Islet of Langerhans (tissue), 1 donor: Measurements from ENCODE around the gene TSPAN18.

Experiments
- FAIRE-seq: peaks from one replicate; lab custom pipeline; 2011; peaks lifted over from hg19 to GRCh38; lab: Jason Lieb, UNC

Gene TSPAN18

DNA sequence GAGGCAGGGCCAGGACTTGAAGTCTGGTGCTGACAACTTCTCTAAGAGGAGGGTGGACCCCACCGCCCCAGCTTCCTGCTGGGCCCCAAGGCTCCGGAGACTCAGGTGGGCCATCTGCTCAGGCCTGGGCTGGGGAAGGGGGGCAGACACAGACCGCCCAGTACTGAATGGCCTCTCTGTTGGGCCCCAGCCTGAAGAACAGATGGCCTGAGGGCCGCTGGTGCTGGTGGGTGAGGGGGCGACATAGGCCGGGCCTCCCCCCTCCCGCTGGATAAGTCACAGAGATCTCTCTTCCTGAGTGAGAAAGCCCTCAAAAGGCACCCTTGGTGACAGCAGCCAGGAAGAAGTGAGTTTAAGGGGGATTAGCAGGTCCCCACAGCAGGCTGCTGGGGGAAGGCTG lies 236.4 kb downstream of the TSPAN18 start:
- no peak for FAIRE-seq

DNA sequence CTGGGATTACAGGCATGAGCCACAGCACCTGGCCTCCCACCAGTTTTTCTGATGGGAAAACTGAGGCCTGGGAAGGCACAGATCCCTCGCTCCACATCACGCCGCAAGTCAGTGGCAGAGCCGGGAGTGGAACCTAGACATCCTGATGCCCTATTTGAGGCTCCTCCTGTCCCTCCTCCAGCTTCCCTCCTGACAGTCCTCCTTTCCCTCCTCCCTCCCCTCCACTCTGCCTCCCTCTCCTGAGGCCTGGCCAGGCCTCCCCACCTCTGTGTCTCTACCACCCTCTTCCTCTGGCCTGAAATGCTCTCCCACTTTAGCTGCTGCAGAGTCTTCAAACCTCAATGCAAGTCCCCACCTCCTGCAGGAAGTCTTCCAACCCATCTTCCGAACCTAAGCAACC lies 237.2 kb downstream of the TSPAN18 start:
- no peak for FAIRE-seq

DNA sequence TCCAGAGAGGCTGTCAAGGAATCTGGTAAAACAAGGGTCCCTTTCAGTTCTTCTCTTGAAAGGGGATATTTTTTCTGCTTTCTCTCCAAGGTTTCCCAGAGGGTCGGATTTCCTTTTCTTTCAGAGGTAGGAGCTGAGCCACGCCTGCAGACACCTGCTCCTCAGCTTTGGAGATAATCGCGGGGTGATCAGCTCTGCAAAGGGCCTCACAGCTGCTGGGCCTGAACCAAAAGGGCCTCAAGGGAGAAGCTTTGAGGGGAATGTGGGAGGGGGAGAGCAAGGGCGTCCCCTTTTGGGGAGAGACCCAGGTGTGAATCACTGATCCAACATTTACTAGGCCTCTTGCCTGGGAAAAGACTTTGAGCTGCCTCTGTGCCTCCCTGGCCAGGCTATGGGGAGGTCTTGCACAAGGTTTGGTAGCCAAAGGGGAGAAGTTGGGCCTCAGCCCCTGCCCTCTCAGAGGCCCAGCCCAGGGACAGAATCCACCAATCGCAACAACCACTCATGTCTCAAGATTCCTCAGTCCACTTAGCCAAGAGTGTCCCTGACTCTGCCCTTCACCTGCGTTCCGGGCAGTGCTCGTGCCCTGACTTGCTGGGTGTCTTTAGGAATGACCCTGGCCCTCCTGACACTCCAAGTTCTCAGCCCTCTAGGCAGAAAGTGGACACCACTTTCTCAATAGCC lies 237.9 kb downstream of the TSPAN18 start:
- FAIRE-seq, result no peak

DNA sequence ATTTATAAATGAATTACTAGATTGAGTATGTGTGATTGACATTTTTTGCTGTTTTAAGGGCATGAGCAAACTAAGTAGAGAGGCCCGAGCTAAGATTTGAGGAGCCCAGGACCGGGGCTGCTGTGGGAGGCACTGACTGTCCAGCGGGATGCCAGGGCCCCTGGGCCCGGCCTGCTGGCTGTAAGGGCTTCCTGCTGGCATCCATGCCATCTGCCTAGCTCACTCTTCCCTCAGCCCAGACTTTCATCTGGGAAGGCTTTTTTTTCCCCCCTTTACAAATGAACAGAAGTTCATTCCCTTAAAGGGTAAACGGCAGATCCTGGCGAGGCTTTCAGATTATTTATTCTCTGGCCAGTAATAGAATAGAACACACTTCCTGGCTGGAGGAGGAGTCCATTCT lies 239.9 kb downstream of the TSPAN18 start:
- FAIRE-seq, result no peak

DNA sequence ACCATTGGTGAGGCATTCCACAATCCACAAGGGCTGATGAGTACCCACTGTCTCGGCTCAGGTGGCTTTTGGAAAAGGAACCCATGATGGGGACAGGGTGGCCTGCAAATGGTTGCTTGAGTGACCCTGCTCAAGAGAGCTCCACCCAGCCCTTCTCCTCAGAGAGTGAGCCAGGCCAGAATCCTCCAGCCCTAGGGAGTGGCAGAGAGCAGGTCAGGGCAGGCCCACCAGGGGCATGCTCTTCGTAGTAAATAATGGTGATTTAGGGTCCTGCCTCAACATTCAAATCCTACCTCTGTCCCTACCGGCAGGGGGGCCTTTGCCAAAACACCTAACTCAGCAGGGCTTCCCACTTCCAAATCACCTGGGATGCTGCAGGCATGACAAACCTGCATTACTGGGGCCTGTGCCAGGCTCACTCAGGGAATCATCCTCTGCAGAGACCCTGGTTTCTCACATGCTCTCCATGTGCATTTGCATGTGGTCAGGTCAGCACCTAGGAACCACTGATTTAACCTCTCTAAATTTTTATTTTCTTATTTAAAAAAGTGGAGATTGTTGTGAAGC lies 241.3 kb downstream of the TSPAN18 start:
- no peak for FAIRE-seq

DNA sequence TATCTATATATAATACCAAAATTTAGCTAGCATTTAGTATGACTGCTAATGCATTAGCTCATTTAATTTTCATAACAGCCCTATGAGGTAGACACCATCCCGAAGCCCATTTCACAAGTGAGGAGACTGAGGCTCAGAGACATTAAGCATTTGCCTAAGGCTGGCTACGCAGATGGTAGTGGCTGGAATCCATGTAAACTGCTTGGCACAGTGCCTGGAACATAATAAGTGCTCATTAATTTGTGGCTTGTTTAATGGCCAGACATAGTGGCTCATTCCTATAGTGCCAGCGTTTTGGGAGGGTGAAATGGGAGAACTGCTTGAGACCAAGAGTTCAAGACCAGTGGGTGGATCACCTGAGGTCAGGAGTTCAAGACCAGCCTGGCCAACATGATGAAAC lies 241.7 kb downstream of the TSPAN18 start:
- no peak for FAIRE-seq

DNA sequence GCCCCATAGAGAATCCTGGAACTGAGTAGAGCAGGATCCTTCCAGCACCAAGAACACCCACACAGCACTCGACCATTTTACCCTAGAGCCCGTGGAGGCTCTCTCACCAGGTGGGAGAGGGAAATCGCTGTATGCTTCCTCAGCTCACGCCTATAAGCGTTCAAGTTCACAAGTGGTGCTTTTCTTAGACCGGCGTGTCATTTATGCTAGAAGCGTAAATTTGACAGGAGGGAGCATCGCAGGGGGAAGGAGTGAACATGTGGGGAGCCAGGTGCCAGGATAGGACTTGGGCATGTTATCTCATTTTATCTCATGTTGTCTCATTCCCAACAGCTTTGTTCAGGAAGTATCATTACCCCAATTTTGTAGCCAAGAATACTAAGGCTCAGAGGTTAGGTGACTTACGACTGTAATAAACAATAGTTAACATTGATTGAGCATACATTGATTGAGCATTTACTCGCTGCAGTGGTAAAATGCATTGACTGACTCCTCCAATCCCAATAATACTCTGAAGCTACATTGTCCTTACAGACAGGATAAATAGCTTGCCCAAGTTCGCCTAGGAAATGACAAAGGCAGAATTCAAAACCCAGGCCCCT lies 243.0 kb downstream of the TSPAN18 start:
- FAIRE-seq, result no peak

DNA sequence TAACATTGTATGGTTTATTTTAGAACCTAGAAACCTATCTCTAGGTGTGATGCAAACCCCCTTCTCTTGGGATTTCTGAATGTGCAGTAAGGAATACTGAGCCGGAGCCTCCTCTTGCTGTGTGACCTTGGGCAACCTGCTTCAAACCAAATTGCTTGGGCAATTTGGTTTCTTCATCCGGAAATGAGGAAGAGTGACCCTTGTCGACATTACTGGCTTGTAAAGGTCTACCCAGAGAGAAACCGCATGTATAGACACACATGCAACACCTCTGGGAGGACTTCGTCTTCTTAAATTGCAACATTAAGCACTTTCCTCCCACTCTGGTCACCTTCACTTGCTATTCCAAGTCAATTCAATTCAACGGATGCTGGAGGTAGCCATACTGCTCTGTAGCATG lies 243.5 kb downstream of the TSPAN18 start:
- no peak for FAIRE-seq

DNA sequence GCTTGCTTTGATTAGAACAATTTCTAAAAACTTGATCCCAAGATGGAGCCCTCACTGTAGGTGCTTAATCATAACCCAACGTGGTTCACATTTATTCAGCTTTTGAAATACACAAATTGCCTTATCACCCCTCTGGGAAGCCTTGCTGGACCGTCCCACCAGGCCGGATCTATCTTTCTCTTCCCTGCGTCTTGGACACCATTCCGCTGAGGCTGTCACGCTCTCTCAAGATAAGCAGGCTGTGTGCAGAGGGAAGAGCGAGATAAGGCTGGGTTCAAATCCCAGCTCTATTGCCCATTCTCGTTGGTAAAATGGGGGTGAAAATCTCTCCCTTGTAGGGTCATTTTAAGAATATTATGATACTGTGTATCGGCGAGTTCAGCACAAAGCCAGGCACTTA lies 244.4 kb downstream of the TSPAN18 start:
- FAIRE-seq, result no peak

DNA sequence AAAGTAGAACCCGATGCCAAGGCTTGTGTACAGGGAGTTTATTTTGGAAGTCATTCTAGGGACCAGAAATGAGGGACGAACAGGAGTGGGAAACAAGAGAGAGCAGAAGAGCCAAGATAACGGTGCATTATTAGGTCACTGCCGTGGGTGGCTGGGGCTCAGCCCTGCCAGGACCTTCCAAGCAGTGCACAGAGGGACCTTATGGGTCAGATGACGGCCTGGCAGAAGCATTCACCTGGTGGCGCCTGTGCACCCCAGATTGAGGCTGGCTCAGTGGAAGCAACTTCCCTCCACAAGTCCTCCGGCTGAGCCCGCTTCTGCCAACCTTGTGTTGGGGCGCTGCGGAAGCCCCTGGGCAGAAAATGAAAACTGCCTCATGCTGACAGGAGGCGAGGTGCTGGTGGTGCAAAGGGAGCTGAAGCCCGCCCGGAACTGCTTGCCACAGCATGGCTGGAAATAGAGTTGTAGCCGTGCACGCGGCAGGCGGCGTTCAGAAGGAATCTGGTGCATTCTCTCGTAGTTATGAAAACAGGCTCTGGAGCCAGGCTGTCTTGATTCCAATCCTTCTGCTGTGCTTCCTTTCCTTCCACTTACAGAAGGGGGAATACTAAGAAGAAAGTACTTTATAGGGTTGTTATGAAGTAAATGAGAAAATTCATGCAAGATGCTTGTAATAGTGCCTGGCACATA lies 246.1 kb downstream of the TSPAN18 start:
- no peak for FAIRE-seq

DNA sequence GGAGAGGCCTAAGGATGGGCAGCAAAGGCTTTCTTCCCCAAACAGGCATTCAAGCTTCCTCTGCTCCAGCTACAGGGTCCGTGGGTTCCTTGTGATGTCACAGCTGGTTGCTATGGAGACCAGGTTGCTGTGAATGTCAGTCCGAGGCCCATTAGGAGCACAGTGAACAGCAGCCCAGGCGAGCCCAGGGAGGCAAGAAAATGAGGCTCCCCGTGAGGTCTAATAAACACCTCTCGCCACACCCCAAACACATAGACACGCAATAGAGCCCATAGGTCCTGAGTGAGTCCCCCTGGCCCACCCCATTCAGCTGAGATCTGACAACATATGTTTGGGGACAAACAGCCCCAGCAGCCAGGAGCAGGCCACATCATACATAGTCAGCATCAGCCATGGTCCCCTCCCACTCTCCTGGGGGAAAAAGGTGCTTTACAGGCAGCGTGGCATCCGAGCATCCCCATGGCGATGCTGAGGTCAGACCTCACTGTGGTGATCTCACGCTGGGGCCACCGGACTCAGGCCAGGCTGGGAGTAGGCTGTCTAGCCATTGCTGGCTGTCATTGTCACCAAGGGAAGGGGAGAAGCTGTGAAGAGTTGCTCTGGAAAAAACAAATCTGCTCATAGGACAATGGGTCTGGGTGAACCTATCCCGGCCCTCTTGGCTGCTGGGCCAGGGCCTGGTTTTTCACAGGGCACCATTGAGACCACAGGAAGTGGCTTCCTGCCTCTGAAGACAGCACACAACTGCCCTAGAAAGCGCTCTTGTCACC lies 247.1 kb downstream of the TSPAN18 start:
- FAIRE-seq, result no peak

DNA sequence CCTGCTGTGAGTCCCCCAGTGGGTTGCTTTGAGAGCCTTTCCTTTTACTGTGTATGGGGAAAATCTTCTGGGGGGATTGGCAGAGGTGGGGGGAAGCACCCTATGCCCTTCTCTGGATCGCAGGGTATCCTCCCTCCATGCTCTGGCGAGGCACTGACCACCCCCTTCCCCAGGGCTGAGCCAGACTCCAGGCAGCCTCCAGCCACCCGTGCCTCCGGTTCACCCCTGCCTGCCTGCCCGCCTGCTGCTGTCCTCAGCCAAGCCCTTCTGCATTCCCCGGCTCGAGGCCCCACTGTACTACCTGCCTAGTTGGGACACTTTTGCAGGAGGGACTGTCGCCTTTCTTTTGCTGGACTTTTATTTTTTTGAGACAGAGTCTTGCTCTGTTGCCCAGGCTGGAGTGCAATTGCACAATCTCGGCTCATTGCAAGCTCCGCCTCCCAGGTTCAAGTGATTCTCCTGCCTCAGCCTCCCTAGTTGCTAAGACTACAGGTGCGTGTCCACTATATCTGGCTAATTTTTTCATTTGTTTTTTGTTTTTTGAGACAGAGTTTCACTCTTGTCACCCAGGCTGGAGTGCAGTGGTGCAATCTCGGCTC lies 247.7 kb downstream of the TSPAN18 start:
- no peak for FAIRE-seq

DNA sequence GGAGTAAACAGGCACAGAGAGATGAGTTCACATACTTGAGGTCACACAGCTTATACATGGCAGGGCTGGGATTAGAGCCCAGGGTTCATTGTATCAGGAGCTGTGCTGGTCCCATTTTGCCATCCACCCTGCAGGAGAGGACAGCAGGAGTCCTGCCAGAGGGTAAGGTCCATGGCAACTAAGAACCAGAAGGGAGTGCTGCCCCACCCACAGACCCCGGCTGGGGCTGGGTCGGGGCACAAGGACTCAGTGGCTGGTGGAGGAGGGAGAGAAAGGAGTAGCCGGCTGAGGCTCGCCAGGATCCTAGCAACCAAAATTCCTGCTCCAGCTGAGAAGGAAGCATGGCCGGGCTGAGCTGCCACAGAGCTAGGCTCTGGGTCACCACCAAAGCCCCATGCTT lies 249.8 kb downstream of the TSPAN18 start:
- FAIRE-seq, result no peak

DNA sequence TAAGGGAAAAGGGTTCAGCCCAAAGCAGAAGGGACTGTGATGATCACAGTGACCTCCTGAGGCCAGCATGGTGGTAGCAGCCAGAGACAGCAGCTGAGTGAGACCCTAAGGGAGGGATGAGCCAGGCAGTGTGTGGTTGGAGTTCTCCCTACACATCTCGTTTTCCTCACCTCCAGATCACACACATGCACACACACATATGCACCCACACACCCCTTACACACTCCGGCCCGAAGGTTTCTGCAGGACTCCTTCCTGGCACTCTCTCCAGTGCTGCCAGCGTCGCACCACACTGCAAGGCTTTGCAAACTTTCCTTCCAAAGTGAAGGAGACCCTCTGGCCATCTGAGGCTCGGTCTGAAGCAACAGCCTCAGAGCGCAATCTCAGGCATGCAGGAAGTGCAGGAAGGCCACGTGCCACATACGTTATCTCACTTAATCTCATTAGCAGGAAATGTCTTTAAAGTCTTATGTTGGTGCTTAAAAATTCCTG lies 250.8 kb downstream of the TSPAN18 start:
- no peak for FAIRE-seq

DNA sequence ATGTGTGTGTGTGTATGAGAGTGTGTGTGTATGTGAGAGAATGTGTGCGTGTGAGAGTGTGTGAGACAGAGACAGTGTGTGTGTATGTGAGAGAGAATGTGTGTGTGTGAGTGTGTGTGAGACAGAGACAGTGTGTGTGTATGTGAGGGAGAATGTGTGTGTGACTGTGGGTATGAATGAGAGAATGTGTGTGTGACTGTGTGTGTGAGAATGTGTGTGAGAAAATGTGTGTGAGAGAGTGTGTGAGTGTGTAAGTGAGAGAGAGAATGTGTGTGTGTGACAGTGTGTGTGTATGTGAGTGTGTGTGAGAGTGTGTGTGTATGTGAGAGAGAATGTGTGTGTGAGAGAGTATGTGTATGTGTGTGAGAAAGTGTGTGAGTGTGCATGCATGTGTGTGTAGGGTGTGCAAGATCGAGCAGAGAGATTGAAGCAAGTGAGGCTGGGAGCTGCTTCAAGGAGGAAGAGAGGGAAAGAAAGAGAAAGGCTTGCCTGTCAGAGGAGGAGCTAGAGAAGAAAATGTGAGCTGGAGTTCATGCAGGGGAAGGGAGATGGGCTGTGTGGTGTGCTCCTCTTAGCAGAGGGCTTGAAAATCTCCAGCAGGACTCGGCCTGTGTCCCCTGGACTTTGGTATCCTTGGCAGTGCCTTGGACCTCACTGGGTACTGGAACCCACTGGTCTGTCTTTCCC lies 251.7 kb downstream of the TSPAN18 start:
- FAIRE-seq, result no peak

DNA sequence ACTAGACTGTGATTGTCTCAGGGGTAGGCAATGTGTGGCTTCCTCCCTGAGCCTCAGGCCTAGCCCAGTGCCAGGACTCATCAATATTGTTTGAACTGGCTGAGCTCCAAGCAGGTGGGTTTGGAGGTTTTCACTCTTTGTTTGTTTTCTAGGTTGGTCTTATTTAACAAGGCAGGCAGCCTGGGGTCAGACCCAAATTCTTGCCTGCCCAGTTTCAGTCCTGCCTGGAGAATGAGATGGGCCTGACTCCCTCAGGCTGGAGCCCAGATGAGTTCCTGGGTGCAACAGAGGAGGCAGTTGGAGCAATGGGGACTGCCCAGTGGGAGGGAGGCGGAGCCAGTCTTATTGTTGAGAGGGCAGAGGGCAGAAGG lies 252.2 kb downstream of the TSPAN18 start:
- no peak for FAIRE-seq

DNA sequence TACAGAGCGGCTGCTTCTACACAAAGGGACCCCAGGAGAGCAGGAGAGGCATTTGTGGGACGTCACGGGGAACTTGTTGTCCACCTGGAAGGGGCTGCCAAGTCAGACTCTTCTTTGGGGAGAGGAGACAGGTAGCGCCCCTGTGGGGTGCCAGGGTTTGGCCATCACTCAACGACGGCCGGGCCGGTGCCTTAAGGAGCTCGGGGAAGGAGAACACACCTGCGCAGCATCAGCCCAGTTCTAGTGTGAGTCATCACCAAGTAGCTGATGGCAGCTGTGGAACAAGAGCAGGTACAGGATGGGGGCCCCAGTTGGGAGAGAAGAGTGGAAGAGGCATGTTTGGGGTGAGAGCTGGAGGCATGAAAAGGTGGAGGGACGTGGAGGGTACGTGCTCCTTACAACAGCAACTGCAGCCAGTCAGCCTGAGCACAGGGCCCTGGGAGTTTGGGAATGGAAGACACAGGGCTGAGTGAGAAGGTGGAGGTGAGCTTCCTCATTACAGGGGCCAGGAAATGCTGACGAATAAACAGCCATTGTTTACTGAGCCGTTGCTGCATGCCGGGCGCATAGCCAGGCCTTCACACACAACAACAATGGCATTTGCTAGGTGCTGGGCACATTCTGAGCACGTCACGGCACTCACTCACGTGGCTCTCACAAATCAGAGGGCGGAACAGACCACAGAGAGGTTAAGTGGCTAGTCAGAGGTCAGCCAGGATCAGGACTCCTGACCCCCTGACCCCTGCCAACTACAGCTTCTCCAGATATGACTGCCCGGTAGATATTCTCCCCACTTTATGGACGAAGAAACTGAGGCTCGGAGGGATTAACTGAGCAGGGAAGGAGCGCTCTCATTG lies 253.0 kb downstream of the TSPAN18 start:
- FAIRE-seq, result no peak

DNA sequence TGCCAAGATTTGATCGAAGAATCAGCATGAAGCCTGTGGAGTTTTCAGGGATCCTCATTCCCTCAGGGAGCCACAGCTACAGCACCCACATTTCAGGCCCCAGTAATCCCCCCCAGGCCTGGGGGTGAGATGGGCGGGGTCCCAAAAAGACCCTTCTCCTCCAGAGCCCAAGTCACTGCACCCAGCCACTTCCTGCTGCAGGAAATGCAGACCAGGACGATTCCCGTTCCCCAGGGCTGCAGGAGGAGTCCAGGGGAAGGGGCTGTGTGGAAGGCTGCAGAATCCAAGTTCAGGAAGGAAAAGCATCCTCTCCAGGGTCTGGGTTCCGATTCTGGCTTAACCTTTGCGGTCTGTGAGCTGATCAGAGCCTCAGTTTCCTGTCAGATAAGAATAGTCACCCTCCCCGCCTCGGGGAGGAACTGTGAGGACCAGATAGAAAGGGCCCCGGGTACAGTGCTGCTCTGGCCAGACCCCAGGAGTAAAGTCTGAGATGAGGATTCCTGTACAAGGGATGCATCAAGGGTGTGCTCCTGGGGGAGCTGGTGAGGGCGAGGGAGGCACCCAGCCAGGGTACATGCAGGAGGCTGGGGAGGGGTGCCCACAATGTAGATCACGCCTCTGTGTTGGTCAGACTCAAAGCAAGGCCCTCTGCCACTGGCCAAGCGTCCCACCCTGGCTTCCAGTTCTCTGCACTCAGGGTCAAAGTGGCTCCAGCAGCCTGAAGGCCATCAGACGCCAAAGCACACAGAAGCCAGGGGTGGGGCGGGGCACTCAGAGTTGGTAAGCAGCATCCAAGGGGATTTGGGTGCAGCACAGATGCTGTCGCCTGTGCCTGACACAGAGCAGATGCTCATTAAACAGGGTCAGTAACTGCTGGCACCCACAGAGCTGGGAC lies 254.0 kb downstream of the TSPAN18 start:
- no peak for FAIRE-seq
